Tibial nerve (tissue), 4 donors: ENCODE measurements around the gene PRXL2B.

ENCODE experiments used
- CTCF ChIP-seq, 5 experiments: fragments of 200-600 bp in 3 of 5; fragments of 450-650 bp in 2 of 5; sonication (generic) in 3 of 5; IDR thresholded peaks; one replicate each; pipeline ENCODE4 v1.5.1; 2016 to 2019; ENCODE audit warnings: antibody characterized with exemption in 5 of 5, mild to moderate bottlenecking in 3 of 5, moderate library complexity in 2 of 5
- EP300 ChIP-seq, 2 donors: sonication (generic); formaldehyde crosslinking; IDR thresholded peaks; one replicate each; pipeline ENCODE4 v1.6.1; 2017; ENCODE audit warnings: antibody characterized with exemption in 2 of 2, mild to moderate bottlenecking in 1 of 2
- POLR2A ChIP-seq, 2 donors: fragments of 450-650 bp; IDR thresholded peaks; one replicate each; pipeline ENCODE4 v1.6.1; 2017; ENCODE audit warnings: antibody characterized with exemption in 2 of 2, mild to moderate bottlenecking in 2 of 2, moderate library complexity in 2 of 2

- TF ChIP-seq CTCF (IDR thresholded peaks at IDR 0.05) (no peak), POLR2A (IDR thresholded peaks at IDR 0.05) (no peak), EP300 (IDR thresholded peaks at IDR 0.05) (no peak)
Measured at GRCh38 chr1:2591581-2592261, 5.1 kb downstream of the PRXL2B start.
